ENCODE data around the gene CTSE. TPM values are rescaled to one million over a fixed set of nuclear protein-coding genes. Genes with fewer than 3 reads are reported as not detected.

CTSE gene
- total and polyA plus RNA-seq, 2 experiments from 2014 or later: not detected

- TF ChIP-seq ZNF462 (CRISPR knock-in tag; IDR thresholded peaks at IDR 0.05) (no peak), NANOG (IDR thresholded peaks at IDR 0.05; ENCODE audit: borderline replicate concordance) (no peak)
Measured at GRCh38 chr1:205989786-205990185, 33.9 kb downstream of the CTSE start (continued).

DNA sequence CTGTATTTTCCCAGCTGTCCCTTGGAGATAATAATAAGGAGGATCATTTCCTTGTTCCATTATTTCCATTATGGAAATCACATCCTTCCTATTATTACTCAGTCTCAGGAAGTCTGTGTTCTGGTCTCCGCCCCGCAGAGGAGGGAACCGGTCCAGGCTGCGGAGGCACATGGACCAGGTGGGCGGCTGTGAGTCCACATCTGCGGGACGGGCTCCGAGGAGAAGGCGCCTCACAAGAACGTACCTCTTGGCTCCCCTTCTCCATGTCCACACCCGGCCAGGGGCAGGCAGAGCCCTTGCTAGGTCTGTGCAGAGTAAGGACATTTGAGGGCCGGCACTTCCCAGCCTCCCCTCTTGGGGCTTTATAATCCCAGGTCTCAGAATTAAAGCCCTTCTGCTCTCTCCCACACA is 35.1 kb downstream of the CTSE start:
- Mint-ChIP-seq H3K27me3 (ENCODE audit: insufficient read depth, low read depth, poor library complexity) (peaks cover 8% of the 10 kb centered on the region), H3K4me1 (no peaks in the 10 kb centered on the region), H3K27ac (no peak overlapping the region), H3K36me3 (ENCODE audit: low read depth) (no peaks in the 10 kb centered on the region), H3K9me3 (no peaks in the 10 kb centered on the region), H3K4me3 (no peak overlapping the region)
- peak; percentile 33 for DNase-seq (ENCODE audit: low spot score)
- Histone ChIP-seq H3K79me2 (replicated peaks; ENCODE audit: insufficient read depth) (no peaks in the 10 kb centered on the region), H3K27me3 (ENCODE audit: insufficient read depth) (no peaks in the 10 kb centered on the region), H3K27ac (ENCODE audit: low read depth) (no peak overlapping the region), H3K4me2 (no peak overlapping the region), H3K4me1 (ENCODE audit: insufficient read depth) (no peaks in the 10 kb centered on the region), H4K20me1 (replicated peaks; ENCODE audit: insufficient read depth) (no peaks in the 10 kb centered on the region; the same call in 1 of the 2 replicates), H3K9me2 (ENCODE audit: insufficient read depth) (no peaks in the 10 kb centered on the region; the same call in 1 of the 2 replicates), H3F3A (replicated peaks; ENCODE audit: low read depth) (no peaks in the 10 kb centered on the region), H3K36me3 (ENCODE audit: insufficient read depth) (no peaks in the 10 kb centered on the region), H2AFZ (peak overlapping the region; percentile 59), H3K4me3 (no peak overlapping the region)
- peak; percentile 66 for ATAC-seq
- TF ChIP-seq CREB1 (CRISPR knock-in tag; IDR thresholded peaks at IDR 0.05; ENCODE audit: low read depth) (no peak), ZNF462 (CRISPR knock-in tag; IDR thresholded peaks at IDR 0.05) (no peak)
- TF ChIP-seq, protein P1, sequence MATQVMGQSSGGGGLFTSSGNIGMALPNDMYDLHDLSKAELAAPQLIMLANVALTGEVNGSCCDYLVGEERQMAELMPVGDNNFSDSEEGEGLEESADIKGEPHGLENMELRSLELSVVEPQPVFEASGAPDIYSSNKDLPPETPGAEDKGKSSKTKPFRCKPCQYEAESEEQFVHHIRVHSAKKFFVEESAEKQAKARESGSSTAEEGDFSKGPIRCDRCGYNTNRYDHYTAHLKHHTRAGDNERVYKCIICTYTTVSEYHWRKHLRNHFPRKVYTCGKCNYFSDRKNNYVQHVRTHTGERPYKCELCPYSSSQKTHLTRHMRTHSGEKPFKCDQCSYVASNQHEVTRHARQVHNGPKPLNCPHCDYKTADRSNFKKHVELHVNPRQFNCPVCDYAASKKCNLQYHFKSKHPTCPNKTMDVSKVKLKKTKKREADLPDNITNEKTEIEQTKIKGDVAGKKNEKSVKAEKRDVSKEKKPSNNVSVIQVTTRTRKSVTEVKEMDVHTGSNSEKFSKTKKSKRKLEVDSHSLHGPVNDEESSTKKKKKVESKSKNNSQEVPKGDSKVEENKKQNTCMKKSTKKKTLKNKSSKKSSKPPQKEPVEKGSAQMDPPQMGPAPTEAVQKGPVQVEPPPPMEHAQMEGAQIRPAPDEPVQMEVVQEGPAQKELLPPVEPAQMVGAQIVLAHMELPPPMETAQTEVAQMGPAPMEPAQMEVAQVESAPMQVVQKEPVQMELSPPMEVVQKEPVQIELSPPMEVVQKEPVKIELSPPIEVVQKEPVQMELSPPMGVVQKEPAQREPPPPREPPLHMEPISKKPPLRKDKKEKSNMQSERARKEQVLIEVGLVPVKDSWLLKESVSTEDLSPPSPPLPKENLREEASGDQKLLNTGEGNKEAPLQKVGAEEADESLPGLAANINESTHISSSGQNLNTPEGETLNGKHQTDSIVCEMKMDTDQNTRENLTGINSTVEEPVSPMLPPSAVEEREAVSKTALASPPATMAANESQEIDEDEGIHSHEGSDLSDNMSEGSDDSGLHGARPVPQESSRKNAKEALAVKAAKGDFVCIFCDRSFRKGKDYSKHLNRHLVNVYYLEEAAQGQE (IDR thresholded peaks at IDR 0.05; ENCODE audit: unreplicated experiment): no peak
